Measurements from ENCODE around the gene TELO2.

Gene TELO2

GRCh38 chr16:1503110-1503955, 10.2 kb downstream of the TELO2 start:
- H3K79me2 ChIP-seq (ENCODE audit: control insufficient read depth, low read length): no peaks in the 10 kb centered on the region
- no peaks in the 10 kb centered on the region for H3F3A ChIP-seq (ENCODE audit: control insufficient read depth, insufficient read depth)
- no peak overlapping the region for H3K4me3 ChIP-seq (ENCODE audit: low read length)
- H3K4me2 ChIP-seq (ENCODE audit: low read length): no peak overlapping the region
- no peaks in the 10 kb centered on the region for H4K20me1 ChIP-seq (ENCODE audit: control insufficient read depth, insufficient read depth, low read depth, low read length)
- H3K4me1 ChIP-seq (ENCODE audit: control insufficient read depth, low read length): no peaks in the 10 kb centered on the region
- H3K9me2 ChIP-seq (replicated peaks; ENCODE audit: control insufficient read depth, low read length): no peaks in the 10 kb centered on the region
- TF ChIP-seq, protein P1, sequence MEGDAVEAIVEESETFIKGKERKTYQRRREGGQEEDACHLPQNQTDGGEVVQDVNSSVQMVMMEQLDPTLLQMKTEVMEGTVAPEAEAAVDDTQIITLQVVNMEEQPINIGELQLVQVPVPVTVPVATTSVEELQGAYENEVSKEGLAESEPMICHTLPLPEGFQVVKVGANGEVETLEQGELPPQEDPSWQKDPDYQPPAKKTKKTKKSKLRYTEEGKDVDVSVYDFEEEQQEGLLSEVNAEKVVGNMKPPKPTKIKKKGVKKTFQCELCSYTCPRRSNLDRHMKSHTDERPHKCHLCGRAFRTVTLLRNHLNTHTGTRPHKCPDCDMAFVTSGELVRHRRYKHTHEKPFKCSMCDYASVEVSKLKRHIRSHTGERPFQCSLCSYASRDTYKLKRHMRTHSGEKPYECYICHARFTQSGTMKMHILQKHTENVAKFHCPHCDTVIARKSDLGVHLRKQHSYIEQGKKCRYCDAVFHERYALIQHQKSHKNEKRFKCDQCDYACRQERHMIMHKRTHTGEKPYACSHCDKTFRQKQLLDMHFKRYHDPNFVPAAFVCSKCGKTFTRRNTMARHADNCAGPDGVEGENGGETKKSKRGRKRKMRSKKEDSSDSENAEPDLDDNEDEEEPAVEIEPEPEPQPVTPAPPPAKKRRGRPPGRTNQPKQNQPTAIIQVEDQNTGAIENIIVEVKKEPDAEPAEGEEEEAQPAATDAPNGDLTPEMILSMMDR (IDR thresholded peaks at IDR 0.05; ENCODE audit: low read depth, low read length, poor library complexity, severe bottlenecking): no peak
- TF ChIP-seq EZH2phosphoT487 (IDR thresholded peaks at IDR 0.05; ENCODE audit: borderline replicate concordance, low read length): no peak
- H3K9me3 ChIP-seq (ENCODE audit: control insufficient read depth, insufficient read depth, low read length): no peaks in the 10 kb centered on the region
- peaks cover 54% of the 10 kb centered on the region for H3K36me3 ChIP-seq (ENCODE audit: control insufficient read depth, low read length)
- H3K27ac ChIP-seq (ENCODE audit: low read depth, low read length): no peak overlapping the region
- no peaks in the 10 kb centered on the region for H3K27me3 ChIP-seq (ENCODE audit: control insufficient read depth, low read length)

- Histone ChIP-seq H3K4me1 (ENCODE audit: control insufficient read depth, low read length) (no peaks in the 10 kb centered on the region), H3K4me2 (ENCODE audit: low read length) (no peak overlapping the region), H4K20me1 (ENCODE audit: control insufficient read depth, insufficient read depth, low read depth, low read length) (no peaks in the 10 kb centered on the region), H3K27me3 (ENCODE audit: control insufficient read depth, low read length) (no peaks in the 10 kb centered on the region), H3K27ac (ENCODE audit: low read depth, low read length) (no peak overlapping the region), H3K9me3 (ENCODE audit: control insufficient read depth, insufficient read depth, low read length) (no peaks in the 10 kb centered on the region), H3F3A (ENCODE audit: control insufficient read depth, insufficient read depth) (no peaks in the 10 kb centered on the region), H3K9me2 (replicated peaks; ENCODE audit: control insufficient read depth, low read length) (no peaks in the 10 kb centered on the region), H3K79me2 (ENCODE audit: control insufficient read depth, low read length) (no peaks in the 10 kb centered on the region), H3K4me3 (ENCODE audit: low read length) (no peak overlapping the region), H3K36me3 (ENCODE audit: control insufficient read depth, low read length) (peaks cover 44% of the 10 kb centered on the region)
- TF ChIP-seq, protein P1 (IDR thresholded peaks at IDR 0.05; ENCODE audit: low read depth, low read length, poor library complexity, severe bottlenecking): no peak
- no peak for TF ChIP-seq EZH2phosphoT487 (IDR thresholded peaks at IDR 0.05; ENCODE audit: borderline replicate concordance, low read length)
These were observed 12.1 kb downstream of the TELO2 start for GRCh38 chr16:1505073-1505844.

- no peak overlapping the region for H3K27ac ChIP-seq (ENCODE audit: low read depth, low read length)
- no peaks in the 10 kb centered on the region for H3F3A ChIP-seq (ENCODE audit: control insufficient read depth, insufficient read depth)
- H3K4me2 ChIP-seq (ENCODE audit: low read length): no peak overlapping the region
- H3K9me3 ChIP-seq (ENCODE audit: control insufficient read depth, insufficient read depth, low read length): no peaks in the 10 kb centered on the region
- no peaks in the 10 kb centered on the region for H3K79me2 ChIP-seq (ENCODE audit: control insufficient read depth, low read length)
- H3K36me3 ChIP-seq (ENCODE audit: control insufficient read depth, low read length): peaks cover 38% of the 10 kb centered on the region
- no peaks in the 10 kb centered on the region for H3K9me2 ChIP-seq (replicated peaks; ENCODE audit: control insufficient read depth, low read length)
- H3K4me3 ChIP-seq (ENCODE audit: low read length): no peak overlapping the region
- no peaks in the 10 kb centered on the region for H4K20me1 ChIP-seq (ENCODE audit: control insufficient read depth, insufficient read depth, low read depth, low read length)
- no peaks in the 10 kb centered on the region for H3K4me1 ChIP-seq (ENCODE audit: control insufficient read depth, low read length)
- TF ChIP-seq, protein P1 (IDR thresholded peaks at IDR 0.05; ENCODE audit: low read depth, low read length, poor library complexity, severe bottlenecking): no peak
- no peak for TF ChIP-seq EZH2phosphoT487 (IDR thresholded peaks at IDR 0.05; ENCODE audit: borderline replicate concordance, low read length)
- H3K27me3 ChIP-seq (ENCODE audit: control insufficient read depth, low read length): no peaks in the 10 kb centered on the region
These were observed 12.8 kb downstream of the TELO2 start for GRCh38 chr16:1505912-1506311.
